HepG2 (cell line): ENCODE results near the gene AQP10. TPM values are rescaled to one million over a fixed set of nuclear protein-coding genes. Genes with fewer than 3 reads are reported as not detected.

ENCODE experiments used
- ARNT2 ChIP-seq: sonication (generic); formaldehyde crosslinking; IDR thresholded peaks from 2 replicates; pipeline ENCODE4 v1.8.0; 2022; ENCODE audit warnings: mild to moderate bottlenecking, low read depth, missing genetic modification reagents, moderate library complexity
- CBX2 ChIP-seq, 2 experiments: fragments of 200-600 bp in 1 of 2; sonication (generic); formaldehyde crosslinking in 1 of 2; IDR thresholded peaks; 2 replicates each; pipeline versions ENCODE4 v1.7.0 to v1.8.1; 2018 to 2022; ENCODE audit warnings: low read depth in 2 of 2, low read length in 1 of 2, mild to moderate bottlenecking in 1 of 2, missing genetic modification reagents in 1 of 2
- CENPX ChIP-seq: sonication (generic); formaldehyde crosslinking; IDR thresholded peaks from 2 replicates; pipeline ENCODE4 v1.9.0; 2021; ENCODE audit warnings: mild to moderate bottlenecking, missing genetic modification reagents, moderate library complexity
- E2F5 ChIP-seq: sonication (generic); formaldehyde crosslinking; conservative IDR thresholded peaks from 2 replicates; pipeline ENCODE4 v1.4.0; 2020; ENCODE audit warnings: missing genetic modification reagents
- FOSL2 ChIP-seq: sonication (generic); formaldehyde crosslinking; IDR thresholded peaks from 2 replicates; pipeline ENCODE4 v1.4.0; 2020; ENCODE audit warnings: missing genetic modification reagents
- FUBP1 ChIP-seq: sonication (generic); formaldehyde crosslinking; IDR thresholded peaks from 2 replicates; pipeline ENCODE4 v1.5.1; 2020; ENCODE audit warnings: missing genetic modification reagents, mild to moderate bottlenecking, borderline replicate concordance
- HNRNPH1 ChIP-seq: fragments of 200-400 bp; formaldehyde crosslinking; optimal IDR thresholded peaks from 2 replicates; pipeline ENCODE3; 2017; ENCODE audit warnings: mild to moderate bottlenecking, low read depth, low read length
- HOXA7 ChIP-seq: sonication (generic); formaldehyde crosslinking; IDR thresholded peaks from 2 replicates; pipeline ENCODE4 v1.8.1; 2022; ENCODE audit warnings: mild to moderate bottlenecking, missing genetic modification reagents, moderate library complexity
- MBD4 ChIP-seq: IDR thresholded peaks from 2 replicates; pipeline ENCODE4 v1.6.1; 2012; ENCODE audit warnings: low read length, inconsistent platforms, borderline replicate concordance
- MED13 ChIP-seq: sonication (generic); formaldehyde crosslinking; IDR thresholded peaks from 2 replicates; pipeline ENCODE4 v1.5.0; 2020; ENCODE audit warnings: missing genetic modification reagents
- NR2F6 ChIP-seq, 2 experiments: IDR thresholded peaks; 2 replicates each; pipeline ENCODE4 v1.6.1; 2016; ENCODE audit warnings: antibody characterized with exemption in 1 of 2, mild to moderate bottlenecking in 1 of 2
- PAWR ChIP-seq: sonication (generic); formaldehyde crosslinking; IDR thresholded peaks from 2 replicates; pipeline ENCODE4 v1.4.0; 2020; ENCODE audit warnings: missing genetic modification reagents, mild to moderate bottlenecking, borderline replicate concordance
- PAX8 ChIP-seq: sonication (generic); formaldehyde crosslinking; IDR thresholded peaks from 2 replicates; pipeline ENCODE4 v1.8.0; 2022; ENCODE audit warnings: mild to moderate bottlenecking, missing genetic modification reagents, borderline replicate concordance
- PHF8 ChIP-seq: sonication (generic); formaldehyde crosslinking; IDR thresholded peaks from 2 replicates; pipeline ENCODE4 v1.5.0; 2020; ENCODE audit warnings: missing genetic modification reagents
- POLR2AphosphoS5 ChIP-seq: IDR thresholded peaks from 2 replicates; pipeline ENCODE4 v1.6.1; 2012; ENCODE audit warnings: low read depth, low read length
- RFXAP ChIP-seq: sonication (generic); formaldehyde crosslinking; IDR thresholded peaks from 2 replicates; pipeline ENCODE4 v1.4.0; 2020; ENCODE audit warnings: missing genetic modification reagents, borderline replicate concordance
- SNAPC2 ChIP-seq: sonication (generic); formaldehyde crosslinking; IDR thresholded peaks from 2 replicates; pipeline ENCODE4 v1.8.1; 2022; ENCODE audit warnings: mild to moderate bottlenecking, missing genetic modification reagents
- ZBTB7A ChIP-seq: sonication (generic); formaldehyde crosslinking; IDR thresholded peaks from 2 replicates; pipeline ENCODE4 v1.8.0; 2022; ENCODE audit warnings: mild to moderate bottlenecking, missing genetic modification reagents
- ZBTB8A ChIP-seq: sonication (generic); formaldehyde crosslinking; IDR thresholded peaks from 2 replicates; pipeline ENCODE4 v1.4.0; 2020; ENCODE audit warnings: mild to moderate bottlenecking, low read depth, missing genetic modification reagents, borderline replicate concordance
- ZFX ChIP-seq: sonication (generic); formaldehyde crosslinking; IDR thresholded peaks from 2 replicates; pipeline ENCODE4 v1.4.0; 2020; ENCODE audit warnings: mild to moderate bottlenecking, low read depth, missing genetic modification reagents, moderate library complexity
- ZNF550 ChIP-seq: sonication (generic); formaldehyde crosslinking; IDR thresholded peaks from 2 replicates; pipeline ENCODE4 v1.4.0; 2020; ENCODE audit warnings: mild to moderate bottlenecking, missing genetic modification reagents, borderline replicate concordance
- ZNF652 ChIP-seq: IDR thresholded peaks from 2 replicates; pipeline ENCODE4 v1.6.1; 2016; ENCODE audit warnings: low read depth, borderline replicate concordance
- ZNF678 ChIP-seq: sonication (generic); formaldehyde crosslinking; IDR thresholded peaks from 2 replicates; pipeline ENCODE4 v1.4.0; 2020; ENCODE audit warnings: mild to moderate bottlenecking, missing genetic modification reagents
- ZNF788 ChIP-seq: sonication (generic); formaldehyde crosslinking; IDR thresholded peaks from 2 replicates; pipeline ENCODE4 v1.5.0; 2020; ENCODE audit warnings: mild to moderate bottlenecking, missing genetic modification reagents, borderline replicate concordance
- ZSCAN31 ChIP-seq: sonication (generic); formaldehyde crosslinking; IDR thresholded peaks from 2 replicates; pipeline ENCODE4 v1.5.0; 2020; ENCODE audit warnings: low read depth, mild to moderate bottlenecking, missing genetic modification reagents
- ZSCAN9 ChIP-seq: IDR thresholded peaks from 2 replicates; pipeline ENCODE4 v1.6.1; 2016; ENCODE audit warnings: borderline replicate concordance
- polyA plus RNA-seq, 8 experiments: library from polyadenylated mRNA; depleted of rRNA in 3 of 8; stranded (reverse) in 7 of 8; unstranded in 1 of 8; fragments of >200 nt; fragmentation: Illumina TruSeq in 4 of 8; extraction: Trizol in 4 of 8; gene quantifications; 2 replicates each; pipeline versions ENCODE4 v1.2.1 to v1.2.3, GENCODE V29; 2011 to 2016; ENCODE audit warnings: low read depth in 4 of 8, missing spikeins in 1 of 8, mixed read lengths in 1 of 8; ENCODE audit not compliant: insufficient read depth in 1 of 8
- total RNA-seq, 5 experiments: library from RNA; depleted of rRNA; stranded (reverse); fragments of >200 nt; fragmentation: Illumina TruSeq; extraction: Trizol; gene quantifications; 2 replicates each; pipeline ENCODE4 v1.2.3, GENCODE V29; 2016; ENCODE audit warnings: low read depth in 1 of 5
- TF ChIP-seq, protein P1 (sequence below): fragments of 450-650 bp; IDR thresholded peaks from 2 replicates; pipeline ENCODE4 v1.6.1; 2016

Gene AQP10
- total and polyA plus RNA-seq, 2 of the 13 experiments (the other 11 are each of a cell fraction or from before 2014, with no cell fraction given), result 0.30 TPM; not detected in 1

DNA sequence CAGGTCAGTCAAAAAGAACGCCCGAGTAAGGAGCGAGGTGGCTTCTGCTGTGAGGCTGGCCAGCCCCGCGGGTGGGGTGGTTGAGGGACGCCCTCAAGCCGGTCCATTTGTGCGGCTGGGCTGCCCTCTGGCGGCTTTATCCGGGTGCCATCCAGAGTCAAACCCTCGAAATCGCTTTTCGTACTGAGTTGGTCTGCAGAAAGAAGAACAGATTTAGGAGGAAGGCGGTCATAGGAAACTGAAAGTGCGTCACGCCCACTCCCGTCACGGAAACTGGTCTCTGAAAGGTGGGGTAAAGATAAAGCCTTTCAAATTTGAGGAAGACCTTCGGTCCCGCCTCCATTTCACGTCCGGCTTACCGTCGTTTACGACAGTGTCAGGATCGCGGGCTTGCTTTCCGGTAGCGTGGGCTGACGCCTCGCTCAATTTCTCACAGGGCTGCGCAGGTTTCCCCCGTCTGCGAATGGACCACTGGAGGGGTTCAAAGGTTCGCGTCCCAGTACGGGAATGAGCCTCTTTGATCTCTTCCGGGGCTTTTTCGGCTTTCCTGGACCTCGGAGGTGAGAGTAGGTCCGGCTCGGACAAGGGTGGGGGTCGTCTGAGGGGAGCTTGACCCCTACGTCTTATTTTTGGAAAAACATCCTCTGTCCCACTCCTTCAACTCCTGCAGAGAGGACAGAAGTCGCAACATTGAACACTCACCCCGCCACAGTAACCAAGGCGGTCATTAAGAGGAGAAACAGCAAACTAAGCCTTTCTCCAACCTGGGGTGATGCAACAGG lies 48.5 kb upstream of the AQP10 start, which contains the start of gene HAX1 (continued):
- TF ChIP-seq HNRNPH1 (no peak), HOXA7 (CRISPR knock-in tag) (no peak), FOSL2 (no peak; the same call in none of the 2 replicates), ARNT2 (CRISPR knock-in tag) (no peak), ZSCAN9 (peak; percentile 81), NR2F6 (IDR thresholded peaks at IDR 0.05) (no peak), NR2F6 (CRISPR knock-in tag; IDR thresholded peaks at IDR 0.05) (0 out of 2 replicates have a peak, but pooled peaks have one; percentile 10), MBD4 (no peak), MED13 (no peak), ZBTB7A (no peak), PAWR (CRISPR knock-in tag) (no peak), E2F5 (CRISPR knock-in tag) (no peak; the same call in 1 of the 2 replicates), PAX8 (no peak), SNAPC2 (CRISPR knock-in tag) (peak; percentile 79; the same call in 1 of the 2 replicates), ZNF550 (no peak), RFXAP (CRISPR knock-in tag) (no peak), ZSCAN31 (CRISPR knock-in tag) (peak; percentile 84), ZNF788 (peak; percentile 74), ZNF652 (CRISPR knock-in tag) (no peak), PHF8 (CRISPR knock-in tag) (peak; percentile 69), CBX2 (IDR thresholded peaks at IDR 0.05; ENCODE audit: low read depth, low read length) (no peak), CBX2 (CRISPR knock-in tag; IDR thresholded peaks at IDR 0.05; ENCODE audit: low read depth) (no peak), ZFX (CRISPR knock-in tag) (no peak), CENPX (CRISPR knock-in tag) (no peak), ZNF678 (no peak), POLR2AphosphoS5 (peak; percentile 78), ZBTB8A (CRISPR knock-in tag) (no peak), FUBP1 (CRISPR knock-in tag) (no peak)
- TF ChIP-seq, protein P1, sequence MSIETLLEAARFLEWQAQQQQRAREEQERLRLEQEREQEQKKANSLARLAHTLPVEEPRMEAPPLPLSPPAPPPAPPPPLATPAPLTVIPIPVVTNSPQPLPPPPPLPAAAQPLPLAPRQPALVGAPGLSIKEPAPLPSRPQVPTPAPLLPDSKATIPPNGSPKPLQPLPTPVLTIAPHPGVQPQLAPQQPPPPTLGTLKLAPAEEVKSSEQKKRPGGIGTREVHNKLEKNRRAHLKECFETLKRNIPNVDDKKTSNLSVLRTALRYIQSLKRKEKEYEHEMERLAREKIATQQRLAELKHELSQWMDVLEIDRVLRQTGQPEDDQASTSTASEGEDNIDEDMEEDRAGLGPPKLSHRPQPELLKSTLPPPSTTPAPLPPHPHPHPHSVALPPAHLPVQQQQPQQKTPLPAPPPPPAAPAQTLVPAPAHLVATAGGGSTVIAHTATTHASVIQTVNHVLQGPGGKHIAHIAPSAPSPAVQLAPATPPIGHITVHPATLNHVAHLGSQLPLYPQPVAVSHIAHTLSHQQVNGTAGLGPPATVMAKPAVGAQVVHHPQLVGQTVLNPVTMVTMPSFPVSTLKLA, result no peak
